HG02571 (cell line): ENCODE results near the gene C19orf47.
"Not testable (repeated sequence)": the region's sequence is repeated elsewhere in the genome, so short reads cannot be mapped to it uniquely, and the experiment has no call there.

ENCODE experiments used
- ATAC-seq: cut with Tn5 transposase; IDR thresholded peaks from one replicate; pipeline ENCODE4 v1.9.1; 2021; ENCODE audit warnings: mild to moderate bottlenecking, moderate library complexity; ENCODE audit not compliant: unreplicated experiment

C19orf47 gene

GRCh38 chr19:40377876-40378385 lies 29.7 kb upstream of the C19orf47 start:
- no peak for ATAC-seq

- ATAC-seq: no peak
These were observed 28.2 kb upstream of the C19orf47 start for GRCh38 chr19:40376286-40376862.

- ATAC-seq: no peak
These were observed 25.9 kb upstream of the C19orf47 start for GRCh38 chr19:40374084-40374483.

DNA sequence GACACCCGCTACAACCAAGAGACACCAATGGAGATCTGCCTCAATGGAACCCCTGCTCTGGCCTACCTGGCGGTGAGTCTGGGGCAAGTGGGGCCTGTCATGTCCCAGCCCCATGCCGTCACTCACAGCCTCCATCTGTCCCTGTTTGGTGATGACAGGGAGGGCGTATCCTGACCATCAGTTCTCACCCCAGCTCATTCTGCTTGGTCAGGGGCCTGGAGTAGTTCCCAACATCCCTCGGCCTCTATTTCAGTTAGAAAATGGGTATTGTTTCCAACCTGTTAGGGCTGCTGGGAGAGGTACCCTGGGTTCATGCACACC lies 23.6 kb upstream of the C19orf47 start:
- no peak for ATAC-seq

GRCh38 chr19:40370997-40371801 lies 23.0 kb upstream of the C19orf47 start:
- ATAC-seq: no peak

- not testable (repeated sequence) for ATAC-seq
These were observed 22.1 kb upstream of the C19orf47 start for GRCh38 chr19:40370253-40370652.

- no peak for ATAC-seq
These were observed 21.6 kb upstream of the C19orf47 start for GRCh38 chr19:40369797-40370196.

DNA sequence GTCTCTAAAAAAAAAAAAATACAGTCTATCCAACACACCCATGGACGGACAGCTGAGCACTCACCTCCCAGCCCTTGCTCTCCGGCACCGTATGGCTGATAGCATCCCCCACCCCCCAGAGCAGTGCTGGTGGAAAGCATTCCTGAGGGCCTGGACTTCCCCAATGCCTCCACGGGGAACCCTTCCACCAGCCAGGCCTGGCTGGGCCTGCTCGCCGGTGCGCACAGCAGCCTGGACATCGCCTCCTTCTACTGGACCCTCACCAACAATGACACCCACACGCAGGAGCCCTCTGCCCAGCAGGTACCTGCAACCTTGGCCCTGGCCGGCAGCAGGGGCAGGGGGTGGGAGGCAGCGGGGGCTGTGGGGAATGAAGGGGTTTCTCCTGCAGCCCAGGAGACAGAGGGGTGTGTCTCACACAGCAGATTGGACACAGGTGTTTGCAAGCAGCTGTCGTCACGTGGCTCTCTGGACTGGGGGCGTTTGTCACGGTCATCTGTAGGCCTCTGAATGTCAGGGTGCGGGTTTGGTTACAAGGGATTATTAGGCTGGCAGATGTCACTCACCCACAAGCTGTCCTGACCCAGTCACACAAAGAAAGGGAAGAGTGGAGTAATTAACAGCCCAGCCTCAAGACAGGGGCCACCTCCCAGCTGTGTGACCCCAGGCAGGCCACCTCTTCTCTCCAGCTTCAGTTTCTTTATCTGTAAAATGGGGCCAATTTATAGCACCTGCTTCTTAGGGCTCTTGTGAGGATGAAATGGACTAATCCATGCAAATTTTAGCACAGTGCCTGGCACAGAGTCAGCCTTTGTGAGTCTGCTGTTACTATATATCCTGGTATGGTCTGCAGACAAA lies 19.6 kb upstream of the C19orf47 start:
- ATAC-seq: no peak

DNA sequence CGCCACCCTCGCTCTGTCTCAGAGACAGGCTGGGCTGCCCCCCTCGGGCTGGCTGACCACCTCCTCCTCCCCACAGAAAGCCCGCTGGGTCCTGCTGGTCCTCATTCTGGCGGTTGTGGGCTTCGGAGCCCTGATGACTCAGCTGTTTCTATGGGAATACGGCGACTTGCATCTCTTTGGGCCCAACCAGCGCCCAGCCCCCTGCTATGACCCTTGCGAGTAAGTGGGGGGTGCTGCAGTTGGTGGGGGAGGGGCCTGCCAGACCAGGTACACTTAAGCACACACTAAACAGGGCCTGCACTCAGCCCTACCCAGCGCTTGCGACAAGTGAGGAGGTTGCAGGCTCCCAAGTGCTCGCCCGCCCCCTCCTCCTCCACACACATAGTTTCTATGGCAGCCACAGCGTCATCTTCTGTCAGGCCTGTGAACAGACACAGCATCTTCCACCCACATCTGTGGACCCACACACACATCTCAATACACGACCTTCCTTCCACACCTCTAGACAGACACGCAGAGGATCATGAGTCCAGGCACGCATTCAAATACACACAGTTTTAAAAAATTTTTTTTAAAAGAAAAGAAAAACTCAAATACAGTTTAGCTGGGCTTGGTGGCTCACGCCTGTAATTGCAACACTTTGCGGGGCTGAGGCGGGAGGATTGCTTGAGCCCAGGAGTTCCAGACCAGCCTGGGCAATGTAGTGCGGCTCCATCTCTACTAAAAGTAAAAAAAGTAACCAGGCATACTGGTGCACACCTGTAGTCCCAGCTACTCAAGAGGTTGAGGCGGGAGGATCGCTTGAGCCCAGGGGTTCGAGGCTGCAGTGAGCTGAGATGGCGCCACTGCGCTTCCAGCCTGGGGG lies 18.7 kb upstream of the C19orf47 start:
- ATAC-seq: no peak

- ATAC-seq: no peak
These were observed 17.6 kb upstream of the C19orf47 start for GRCh38 chr19:40365613-40366401.

GRCh38 chr19:40365010-40365409 lies 16.8 kb upstream of the C19orf47 start:
- no peak for ATAC-seq

DNA sequence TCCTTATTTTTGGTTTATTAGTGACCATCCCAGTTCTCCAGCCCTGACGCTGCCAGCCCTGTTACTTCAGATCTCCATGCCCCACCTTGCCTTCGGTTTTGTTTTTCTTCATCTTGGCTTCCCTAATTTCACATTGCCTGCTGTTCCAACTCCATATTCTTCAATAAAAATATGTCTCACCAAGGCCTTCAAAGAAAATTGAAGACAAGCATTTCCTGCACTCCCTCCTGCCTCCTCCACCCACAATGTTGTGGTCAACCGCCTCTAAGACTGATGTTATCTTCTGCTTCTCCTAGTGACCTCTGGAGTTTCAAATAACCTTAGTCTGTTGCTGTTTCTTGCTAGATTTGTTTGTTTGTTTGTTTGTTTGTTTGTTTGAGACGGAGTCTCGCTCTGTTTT lies 14.9 kb upstream of the C19orf47 start:
- ATAC-seq: no peak

DNA sequence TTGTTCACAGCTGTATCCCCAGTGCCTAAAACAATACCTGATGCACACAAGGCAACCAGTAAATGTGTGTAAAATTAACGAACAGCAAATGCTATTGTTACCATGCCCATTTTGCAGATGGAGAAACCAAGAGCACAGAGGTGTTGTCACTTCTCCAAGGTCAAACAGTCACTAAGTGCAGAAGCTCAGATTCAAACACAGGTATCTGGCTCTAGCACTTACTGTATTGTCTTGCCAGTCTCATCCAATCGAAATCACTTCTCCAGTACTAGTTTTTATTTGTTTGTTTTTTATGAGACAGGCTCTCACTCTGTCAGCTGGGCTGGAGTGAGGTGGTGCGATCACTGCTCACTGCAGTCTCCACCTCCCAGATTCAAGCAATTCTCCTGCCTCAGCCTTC lies 14.0 kb upstream of the C19orf47 start:
- no peak for ATAC-seq

DNA sequence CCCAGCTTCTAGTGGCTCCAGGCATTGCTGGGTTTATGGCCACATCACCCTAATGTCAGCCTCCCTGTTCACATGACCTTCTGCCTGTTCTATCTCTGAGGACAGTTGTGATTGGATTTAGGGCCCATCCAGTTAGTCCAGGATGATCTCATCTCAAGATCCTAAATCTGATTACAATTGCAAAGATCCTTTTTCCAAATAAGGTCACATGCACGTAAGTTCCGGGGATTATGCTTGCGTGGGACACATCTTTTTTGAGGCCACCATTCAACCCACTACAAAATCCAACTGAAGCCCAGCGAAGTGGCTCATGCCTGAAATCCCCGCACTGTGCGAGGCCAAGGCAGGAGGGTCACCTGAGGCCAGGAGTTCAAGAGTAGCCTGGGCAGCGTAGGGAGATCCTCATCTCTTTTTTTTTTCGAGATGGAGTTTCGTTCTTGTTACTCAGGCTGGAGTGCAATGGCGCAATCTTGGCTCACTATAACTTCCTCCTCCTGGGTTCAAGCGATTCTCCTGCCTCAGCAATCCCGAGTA lies 12.6 kb upstream of the C19orf47 start:
- no peak for ATAC-seq

- ATAC-seq: no peak
These were observed 12.0 kb upstream of the C19orf47 start for GRCh38 chr19:40360020-40360707.

DNA sequence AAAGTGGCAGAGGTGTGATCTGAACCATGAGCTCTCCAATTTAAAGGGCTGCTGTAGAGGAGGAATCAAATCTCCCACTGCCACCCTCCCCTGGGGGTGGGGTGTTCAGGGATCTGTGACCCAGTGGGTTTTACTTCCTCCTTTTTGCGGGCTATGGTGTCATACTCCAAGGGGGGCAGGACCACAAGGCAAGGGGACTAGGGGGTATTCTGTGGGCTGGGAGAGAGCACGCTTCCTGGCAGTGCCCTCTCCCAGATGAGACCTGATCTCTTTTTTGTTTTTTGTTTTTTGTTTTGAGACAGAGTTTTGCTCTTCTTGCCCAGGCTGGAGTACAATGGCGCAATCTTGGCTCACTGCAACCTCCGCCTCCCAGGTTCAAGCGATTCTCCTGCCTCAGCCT lies 10.6 kb upstream of the C19orf47 start:
- no peak for ATAC-seq

GRCh38 chr19:40357640-40358039 lies 9.4 kb upstream of the C19orf47 start:
- ATAC-seq: no peak

DNA sequence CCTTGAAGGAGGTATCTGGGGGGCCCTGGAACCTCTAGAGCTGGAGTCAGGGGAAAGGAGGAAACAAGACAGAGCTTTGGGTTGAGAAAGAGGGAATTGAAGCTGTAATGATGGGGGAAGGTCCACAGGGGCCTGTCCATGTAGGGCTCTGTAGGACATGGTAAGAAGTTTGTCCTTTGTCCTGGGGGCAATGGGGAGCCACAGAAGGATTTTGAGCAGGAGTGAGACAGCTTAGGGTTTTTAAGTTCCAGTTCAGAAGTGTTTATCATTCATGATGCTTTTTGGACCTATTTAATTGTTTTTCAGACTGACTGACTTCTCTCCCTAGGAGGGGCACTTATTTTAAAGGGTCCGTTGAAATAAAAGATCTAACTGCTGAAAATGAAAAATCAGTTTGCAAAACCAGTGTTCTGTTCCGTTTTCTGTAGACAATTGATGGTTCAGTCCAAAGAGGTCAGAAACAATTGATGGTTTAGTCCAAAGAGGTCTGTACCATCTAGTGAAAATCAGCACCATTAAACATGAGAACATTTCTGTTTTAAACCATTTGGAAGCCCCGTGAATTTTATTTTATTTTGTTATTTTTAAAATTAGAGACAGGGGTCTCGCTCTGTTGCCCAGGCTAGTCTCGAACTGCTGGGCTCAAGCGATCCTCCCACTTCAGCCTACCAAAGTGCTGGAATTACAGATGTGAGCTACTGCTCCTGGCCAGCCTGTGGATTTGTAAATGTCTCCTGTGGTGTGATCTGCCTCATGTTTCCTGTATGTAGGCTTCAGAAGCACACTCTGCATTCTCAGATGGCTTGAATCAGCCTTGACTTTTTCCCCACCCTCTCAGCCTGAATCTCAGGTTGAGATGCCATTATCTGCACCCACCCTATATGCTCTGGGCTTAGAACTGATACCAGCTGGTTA lies 8.7 kb upstream of the C19orf47 start:
- ATAC-seq: no peak
